Aortic smooth muscle cell (primary cell): ENCODE measurements around the gene TASP1. TPM values are rescaled to one million over a fixed set of nuclear protein-coding genes. Genes with fewer than 3 reads are reported as not detected.

ENCODE experiments used
- total RNA-seq: library from RNA; depleted of rRNA; stranded (reverse); fragments of >200 nt; gene quantifications from 2 replicates; pipeline ENCODE4 v1.2.3, GENCODE V29; 2014

TASP1 gene
- total RNA-seq = 8.2 and 8.3 TPM in 2 replicates

GRCh38 chr20:13638496-13639149 lies at the start of gene TASP1:
Gene TASP1, minus strand, starts transcription at chr20:13638932. Its CDS starts 8,854 bp downstream, at chr20:13630078.

Other genes starting within 250 kb of the TASP1 start
- gene ESF1, start 146.0 kb upstream of the TASP1 start, total RNA-seq = 17.0 and 19.4 TPM in 2 replicates
- gene NDUFAF5, start 146.1 kb upstream of the TASP1 start, total RNA-seq = 13.2 and 17.2 TPM in 2 replicates